Activated effector memory CD4-positive, alpha-beta T cell treated with Interleukin-2 at 50 U/mL for 16 hours (primary cell): ENCODE results near the gene MSN.
A peak's percentile ranks its signal among the peaks of the same experiment; 100 is the strongest.

ENCODE experiments used
- DNase-seq: peaks from one replicate; pipeline ENCODE4 v3.0.0-alpha.2; 2020

Gene MSN

DNA sequence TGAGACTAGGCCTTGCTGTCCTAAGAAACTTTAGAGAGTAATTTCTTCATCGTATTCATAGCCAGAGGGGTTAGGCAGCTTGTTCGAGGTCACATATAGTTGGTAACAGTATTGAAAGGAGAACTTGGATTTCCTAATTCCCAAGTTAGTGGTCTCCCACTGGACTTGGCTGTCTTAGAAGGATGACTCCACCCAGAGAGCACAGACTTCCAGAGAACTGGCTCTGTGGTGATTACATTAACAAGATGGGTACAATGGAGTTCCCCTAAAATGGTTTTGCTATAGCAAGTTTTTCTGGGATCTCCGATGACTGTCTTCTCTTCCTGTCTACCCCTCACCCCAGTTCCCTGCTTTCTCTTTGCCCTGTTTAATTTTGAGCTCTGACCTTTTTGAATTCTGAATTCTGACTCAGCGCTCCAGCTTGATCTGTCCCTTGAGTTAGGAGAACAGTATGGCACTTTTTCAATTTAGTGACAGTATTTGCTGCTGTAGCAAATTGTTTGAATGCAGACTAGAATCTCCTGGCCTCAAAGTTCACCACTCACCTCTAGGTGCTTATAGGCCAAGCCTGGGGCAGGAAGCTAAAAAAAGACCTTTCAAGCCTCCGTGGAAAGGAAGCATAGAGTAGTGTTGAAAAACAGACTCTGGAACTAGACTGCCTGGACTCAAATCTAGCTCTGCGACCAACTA, 6.9 kb downstream of the MSN start:
- no peak for DNase-seq

DNA sequence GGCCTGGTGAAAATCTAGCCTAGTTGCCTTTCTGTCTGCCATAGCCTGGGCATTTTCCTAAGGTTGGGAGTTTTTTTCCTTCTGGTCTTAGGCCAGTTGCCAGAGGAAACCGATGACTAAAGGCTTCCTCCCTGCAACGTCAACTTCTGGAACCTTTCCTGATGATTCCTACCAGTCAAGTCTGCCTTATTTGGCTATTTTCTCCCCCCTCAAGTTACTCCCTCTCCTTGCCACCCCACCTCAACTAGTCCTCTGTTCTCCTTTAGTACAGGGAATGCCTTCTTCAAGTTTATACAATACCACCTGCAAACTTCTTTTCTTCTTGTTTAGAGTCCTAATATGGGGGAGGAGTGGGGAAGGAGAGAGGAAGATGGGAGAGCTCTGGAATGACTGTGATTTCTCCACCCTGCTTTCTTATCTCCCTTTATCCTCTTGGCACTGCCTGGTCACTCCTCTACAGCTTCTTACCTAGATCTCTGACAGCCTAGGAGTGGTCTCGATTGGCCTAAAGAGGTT, 10.6 kb downstream of the MSN start:
- no peak for DNase-seq

DNA sequence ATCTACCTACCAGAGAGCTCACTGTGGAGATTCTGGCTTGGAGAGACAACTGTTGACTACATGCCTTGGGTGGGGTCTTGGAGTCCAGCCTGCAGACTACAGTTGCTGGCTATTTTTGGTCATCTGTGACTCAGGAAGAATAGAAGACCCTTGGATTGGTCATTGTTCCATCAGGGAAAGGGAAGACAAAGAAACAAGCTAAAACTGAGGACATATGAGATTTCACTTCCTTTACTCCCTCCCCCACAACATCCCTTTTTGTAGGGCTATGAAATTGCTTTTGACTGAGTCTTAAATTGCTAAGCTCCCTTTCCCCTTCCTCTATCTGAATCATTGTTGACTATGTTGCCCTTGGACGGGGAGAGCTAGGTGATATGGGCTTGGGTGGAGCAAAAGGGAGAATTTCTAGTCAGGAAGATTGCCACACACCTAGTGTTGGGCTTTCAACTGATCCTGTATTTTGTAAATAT, 11.7 kb downstream of the MSN start:
- no peak for DNase-seq

GRCh38 chrX:65681810-65682209, 14.4 kb downstream of the MSN start:
- DNase-seq = no peak

DNA sequence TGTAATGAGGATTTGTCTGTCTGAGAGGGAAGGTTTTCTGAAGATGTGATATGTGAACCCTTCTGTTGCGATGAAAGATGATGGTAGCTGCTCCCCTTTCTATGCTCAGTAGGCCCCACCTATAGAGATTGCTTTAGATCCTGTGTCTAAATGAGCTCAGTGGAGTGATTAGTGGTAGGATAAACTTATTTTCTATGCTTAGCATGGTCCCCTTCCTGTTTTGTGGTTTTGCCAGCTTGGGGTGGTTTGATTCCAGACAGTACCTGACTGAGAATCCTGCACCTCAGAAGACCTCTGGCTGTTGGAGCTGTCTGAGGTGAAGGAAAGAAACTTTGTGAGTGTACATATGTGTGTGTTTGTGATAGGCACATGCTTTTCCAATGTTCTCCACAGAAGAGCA, 17.7 kb downstream of the MSN start:
- no peak for DNase-seq

DNA sequence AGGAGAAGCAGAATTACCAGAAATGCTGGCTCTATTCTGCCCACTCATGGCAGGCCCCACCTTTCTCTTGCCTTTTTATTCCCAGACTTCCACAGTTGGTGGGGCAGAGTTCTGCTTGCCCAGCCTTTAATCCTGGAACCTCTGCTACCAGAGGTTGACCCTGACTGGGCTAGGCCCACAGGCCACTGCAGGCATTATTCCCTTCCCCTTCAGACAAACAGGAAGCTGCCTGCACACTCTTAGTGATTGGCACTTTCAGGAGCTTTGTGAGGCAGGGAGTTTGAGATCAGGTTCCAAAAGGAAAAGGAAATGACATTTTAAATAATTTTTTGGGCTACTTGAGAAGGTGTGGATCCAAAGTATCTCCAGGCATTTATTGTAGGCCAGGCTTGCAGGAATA, 18.8 kb downstream of the MSN start:
- DNase-seq = no peak

- no peak for DNase-seq
These were observed 19.9 kb downstream of the MSN start for GRCh38 chrX:65687367-65687766.

DNA sequence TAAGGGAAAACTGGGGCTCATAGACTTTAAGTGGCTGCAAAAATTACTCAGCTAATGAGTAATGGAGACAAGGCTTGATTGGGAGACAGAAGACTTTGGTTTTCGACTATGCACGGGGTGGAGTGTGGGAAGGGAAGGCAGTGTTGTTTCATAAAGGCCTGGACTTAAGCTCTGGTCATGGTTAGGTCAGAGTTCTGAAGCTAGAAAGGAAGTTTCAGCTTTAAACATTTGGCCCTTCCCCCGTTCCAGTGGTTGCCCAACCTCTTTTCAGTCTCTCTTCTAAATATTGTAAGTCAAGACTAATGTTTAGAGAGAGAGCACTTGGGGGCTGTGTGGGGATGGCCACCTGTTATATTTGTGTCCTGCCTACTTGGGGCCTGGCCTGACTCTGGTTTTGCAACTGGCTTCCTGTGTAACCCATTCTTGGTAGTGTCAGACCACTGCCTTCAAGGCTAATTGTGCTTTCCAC, 21.0 kb downstream of the MSN start:
- no peak for DNase-seq

GRCh38 chrX:65689377-65689776, 21.9 kb downstream of the MSN start:
- DNase-seq = no peak

DNA sequence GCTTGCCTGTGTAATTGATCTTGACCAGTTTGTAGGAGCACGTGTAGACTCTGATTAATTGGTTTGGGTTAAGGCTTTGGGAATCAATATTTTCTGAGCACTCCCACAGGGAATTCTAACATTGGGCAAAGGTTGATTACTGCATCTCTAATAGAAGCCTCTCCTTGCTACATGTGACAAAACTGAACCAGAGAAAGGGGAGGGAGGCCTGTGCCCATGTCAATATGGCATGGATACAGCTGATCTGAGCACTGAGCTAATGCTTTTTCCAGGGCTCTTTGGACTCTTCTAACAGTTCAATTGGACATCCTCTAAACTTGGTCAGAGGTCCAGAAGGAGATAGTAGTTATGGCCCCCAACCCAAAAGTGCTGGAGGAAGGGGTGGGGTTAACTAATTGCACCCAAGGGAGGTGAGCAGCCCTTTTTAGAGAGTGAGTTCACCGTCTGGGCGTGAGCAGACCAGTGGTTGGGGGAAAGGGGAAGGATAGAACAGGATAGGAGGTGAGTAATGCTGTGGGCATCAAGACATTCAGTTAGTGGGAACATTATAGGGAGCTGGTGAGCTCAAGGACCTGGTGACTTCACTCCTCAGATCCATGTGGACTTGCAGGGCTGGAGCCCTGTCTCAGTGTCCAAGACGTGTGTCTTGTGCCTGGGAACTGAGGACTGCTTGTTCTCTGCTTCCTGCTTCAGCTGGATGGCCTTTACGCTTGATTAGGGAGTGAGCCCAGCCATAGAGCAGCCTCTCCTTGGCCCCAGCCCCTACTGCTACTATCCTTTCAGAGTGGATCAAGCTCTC, 22.8 kb downstream of the MSN start:
- DNase-seq = no peak

DNA sequence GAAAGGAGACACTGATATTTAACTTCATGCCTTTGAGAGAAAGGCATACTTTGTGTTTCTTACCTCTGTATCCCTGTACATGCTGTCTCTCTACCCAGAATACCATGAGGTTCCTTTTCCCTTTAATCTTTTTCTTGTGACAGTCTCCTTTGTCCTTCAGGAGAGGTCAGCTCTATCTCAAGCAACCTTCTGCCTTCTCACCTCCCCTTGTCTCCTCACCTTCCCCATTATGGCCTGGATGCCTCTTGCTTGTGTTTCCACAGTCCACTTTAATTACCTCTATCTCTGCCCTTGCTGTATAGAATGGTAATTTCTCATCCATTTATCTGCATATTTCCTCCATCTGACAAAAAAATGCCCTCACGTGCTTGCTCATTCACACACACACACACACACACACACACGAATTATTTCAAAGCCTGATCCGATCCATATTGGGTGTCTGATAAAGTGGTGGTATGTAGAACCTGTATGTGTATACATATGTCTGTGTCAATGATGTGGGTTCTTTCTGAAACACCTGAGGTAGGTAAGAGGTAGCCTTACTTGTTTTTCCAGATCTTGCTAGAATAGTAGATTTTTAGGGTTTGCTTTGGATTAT, 28.5 kb downstream of the MSN start:
- no peak for DNase-seq

DNA sequence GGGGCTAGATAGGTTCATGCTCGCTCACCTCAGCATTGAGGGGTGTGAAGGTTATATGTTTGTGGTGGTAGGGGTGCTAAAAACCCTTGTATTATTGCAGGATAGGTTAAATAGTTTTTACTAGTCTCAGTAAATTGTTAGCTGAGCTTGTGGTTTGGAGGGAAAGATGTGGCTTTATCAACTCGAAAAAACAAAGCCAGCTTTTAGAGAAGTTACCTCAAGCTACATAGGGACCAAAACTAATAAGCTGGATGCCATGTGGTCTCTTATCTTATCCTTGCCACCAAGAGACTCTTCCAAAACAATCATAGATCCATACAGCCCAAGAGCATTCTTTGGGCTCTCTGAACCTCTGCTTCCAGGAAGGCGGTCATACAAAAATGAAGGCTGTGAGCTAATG, 29.2 kb downstream of the MSN start:
- no peak for DNase-seq

GRCh38 chrX:65697211-65697641, 29.8 kb downstream of the MSN start:
- DNase-seq = no peak

- DNase-seq = peak; percentile 57
These were observed 30.7 kb downstream of the MSN start for GRCh38 chrX:65697915-65698796.

- DNase-seq = no peak
These were observed 35.5 kb downstream of the MSN start for GRCh38 chrX:65702956-65703355.

GRCh38 chrX:65705439-65705838, 38.0 kb downstream of the MSN start:
- no peak for DNase-seq

GRCh38 chrX:65706041-65706828, 38.8 kb downstream of the MSN start:
- no peak for DNase-seq

GRCh38 chrX:65707151-65707550, 39.7 kb downstream of the MSN start:
- DNase-seq = no peak

DNA sequence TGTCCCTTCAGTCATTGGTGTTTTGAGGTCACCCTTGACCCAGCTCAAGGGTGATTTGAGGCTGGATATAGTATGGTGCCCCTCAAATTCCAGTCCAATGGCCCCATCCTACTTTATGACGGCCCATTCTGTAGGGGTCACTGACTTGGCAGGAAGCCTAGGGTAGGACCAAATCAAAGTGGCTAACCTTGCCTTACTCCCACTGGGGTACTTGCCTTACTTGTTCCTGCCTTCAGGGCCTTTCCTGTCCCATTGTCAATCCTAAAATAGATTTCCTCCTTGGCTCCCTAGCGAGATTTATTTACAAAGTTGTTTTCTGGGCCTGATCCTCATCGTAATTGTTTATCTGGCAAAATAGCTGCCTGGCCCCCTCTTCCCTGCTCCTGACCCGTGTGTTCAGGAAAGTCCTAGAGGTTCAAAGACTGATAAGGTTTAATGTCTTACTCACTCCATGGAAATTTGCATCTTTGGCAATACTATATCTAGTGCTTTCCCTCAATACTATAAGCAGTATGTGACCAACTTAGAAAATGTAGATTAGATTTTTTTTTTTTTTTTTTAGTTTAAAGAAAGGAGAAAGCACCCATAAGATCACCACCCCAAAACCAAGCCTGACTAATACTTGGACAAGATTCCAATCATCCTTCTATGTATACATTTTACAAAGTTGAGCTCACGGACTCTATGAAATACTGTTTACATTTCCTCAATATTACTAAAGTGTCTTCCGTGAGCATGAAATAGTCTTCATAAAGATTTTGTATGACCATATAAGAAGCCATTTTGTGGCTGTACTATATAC, 44.8 kb downstream of the MSN start:
- no peak for DNase-seq

- no peak for DNase-seq
These were observed 51.1 kb downstream of the MSN start for GRCh38 chrX:65718538-65718937.
